Upper lobe of left lung (tissue), 4 donors: ENCODE results near the gene RGS7.

ENCODE experiments used
- EP300 ChIP-seq, 4 donors: sonication (generic); formaldehyde crosslinking; IDR thresholded peaks; one replicate each; pipeline ENCODE4 v1.5.1; 2017; ENCODE audit warnings: antibody characterized with exemption in 4 of 4, control low read depth in 2 of 4
- POLR2A ChIP-seq, 4 donors: fragments of 450-650 bp; IDR thresholded peaks; one replicate each; pipeline ENCODE4 v1.5.1; 2016 to 2017; ENCODE audit warnings: antibody characterized with exemption in 4 of 4, mild to moderate bottlenecking in 2 of 4
- POLR2AphosphoS5 ChIP-seq, 2 donors: sonication (generic); formaldehyde crosslinking; IDR thresholded peaks; one replicate each; pipeline ENCODE4 v1.5.1; 2017; ENCODE audit warnings: antibody characterized with exemption in 2 of 2
- TF ChIP-seq, protein P1 (sequence below), 6 experiments: fragments of 450-650 bp in 4 of 6; fragments of 200-600 bp in 2 of 6; sonication (generic) in 2 of 6; IDR thresholded peaks; one replicate each; pipeline ENCODE4 v1.5.1; 2016 to 2019; ENCODE audit warnings: antibody characterized with exemption in 6 of 6

DNA sequence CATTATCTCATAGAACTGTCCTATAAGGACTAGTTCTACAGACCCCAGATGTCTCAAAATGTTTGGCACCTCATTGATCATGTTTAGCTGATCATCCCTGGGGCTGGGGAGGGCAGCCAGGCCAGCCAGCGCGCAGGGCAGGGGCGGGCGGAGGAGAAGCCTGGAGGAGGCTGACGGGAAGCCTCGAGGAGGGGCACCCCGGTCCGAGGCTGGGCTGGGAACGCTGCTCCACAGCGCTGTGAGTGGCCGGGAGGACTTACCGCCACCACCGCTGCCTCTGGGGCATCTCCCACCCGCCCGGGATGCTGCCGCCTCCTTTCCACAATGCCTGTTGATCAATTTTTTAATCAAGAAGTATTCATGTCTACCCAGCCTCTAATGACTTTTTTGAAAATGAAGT, 585.6 kb downstream of the RGS7 start:
- TF ChIP-seq POLR2A (IDR thresholded peaks at IDR 0.05) (no peak), POLR2AphosphoS5 (IDR thresholded peaks at IDR 0.05) (no peak), EP300 (IDR thresholded peaks at IDR 0.05) (no peak)
- TF ChIP-seq, protein P1, sequence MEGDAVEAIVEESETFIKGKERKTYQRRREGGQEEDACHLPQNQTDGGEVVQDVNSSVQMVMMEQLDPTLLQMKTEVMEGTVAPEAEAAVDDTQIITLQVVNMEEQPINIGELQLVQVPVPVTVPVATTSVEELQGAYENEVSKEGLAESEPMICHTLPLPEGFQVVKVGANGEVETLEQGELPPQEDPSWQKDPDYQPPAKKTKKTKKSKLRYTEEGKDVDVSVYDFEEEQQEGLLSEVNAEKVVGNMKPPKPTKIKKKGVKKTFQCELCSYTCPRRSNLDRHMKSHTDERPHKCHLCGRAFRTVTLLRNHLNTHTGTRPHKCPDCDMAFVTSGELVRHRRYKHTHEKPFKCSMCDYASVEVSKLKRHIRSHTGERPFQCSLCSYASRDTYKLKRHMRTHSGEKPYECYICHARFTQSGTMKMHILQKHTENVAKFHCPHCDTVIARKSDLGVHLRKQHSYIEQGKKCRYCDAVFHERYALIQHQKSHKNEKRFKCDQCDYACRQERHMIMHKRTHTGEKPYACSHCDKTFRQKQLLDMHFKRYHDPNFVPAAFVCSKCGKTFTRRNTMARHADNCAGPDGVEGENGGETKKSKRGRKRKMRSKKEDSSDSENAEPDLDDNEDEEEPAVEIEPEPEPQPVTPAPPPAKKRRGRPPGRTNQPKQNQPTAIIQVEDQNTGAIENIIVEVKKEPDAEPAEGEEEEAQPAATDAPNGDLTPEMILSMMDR (IDR thresholded peaks at IDR 0.05) = no peak
